TTC549 (cell line): Measurements from ENCODE around the gene GDF15.
"Not testable (repeated sequence)": the region's sequence is repeated elsewhere in the genome, so short reads cannot be mapped to it uniquely, and the experiment has no call there.

ENCODE experiments used
- FAIRE-seq: peaks from 2 replicates; lab custom pipeline; 2012; peaks lifted over from hg19 to GRCh38; lab: Jason Lieb, UNC

GDF15 gene

GRCh38 chr19:18392417-18392816 is 6.5 kb downstream of the GDF15 start:
- no peak for FAIRE-seq

- no peak for FAIRE-seq
Measured at GRCh38 chr19:18392926-18393325, 7.0 kb downstream of the GDF15 start.

- FAIRE-seq, result no peak
Measured at GRCh38 chr19:18393836-18394235, 7.9 kb downstream of the GDF15 start.

GRCh38 chr19:18396471-18397241 is 10.7 kb downstream of the GDF15 start:
- FAIRE-seq, result no peak

GRCh38 chr19:18397242-18398202 is 11.6 kb downstream of the GDF15 start, which contains the start of gene LRRC25:
Gene LRRC25, minus strand, starts transcription at chr19:18397622. Its CDS starts 659 bp downstream, at chr19:18396963.
- no peak for FAIRE-seq

- FAIRE-seq, result no peak
Measured at GRCh38 chr19:18399008-18399407, 13.1 kb downstream of the GDF15 start.

- FAIRE-seq, result peak; percentile 58
Measured at GRCh38 chr19:18401580-18402112, 15.7 kb downstream of the GDF15 start.

- not testable (repeated sequence) for FAIRE-seq
Measured at GRCh38 chr19:18402455-18403248, 16.7 kb downstream of the GDF15 start.

GRCh38 chr19:18405754-18406153 is 19.8 kb downstream of the GDF15 start:
- FAIRE-seq, result not testable (repeated sequence)

- FAIRE-seq, result no peak
Measured at GRCh38 chr19:18406749-18407148, 20.8 kb downstream of the GDF15 start.

- FAIRE-seq, result no peak
Measured at GRCh38 chr19:18408053-18408476, 22.1 kb downstream of the GDF15 start.

- FAIRE-seq, result no peak
Measured at GRCh38 chr19:18412610-18413239, 26.8 kb downstream of the GDF15 start.

- FAIRE-seq, result no peak
Measured at GRCh38 chr19:18414504-18415177, 28.7 kb downstream of the GDF15 start.

GRCh38 chr19:18415178-18415867 is 29.4 kb downstream of the GDF15 start:
- FAIRE-seq, result peak; percentile 25

GRCh38 chr19:18416778-18417249 is 30.9 kb downstream of the GDF15 start:
- no peak for FAIRE-seq

GRCh38 chr19:18417250-18418028 is 31.5 kb downstream of the GDF15 start:
- FAIRE-seq, result peak; percentile 19

- FAIRE-seq, result no peak
Measured at GRCh38 chr19:18418029-18418482, 32.1 kb downstream of the GDF15 start.

- no peak for FAIRE-seq
Measured at GRCh38 chr19:18418483-18419194, 32.7 kb downstream of the GDF15 start.
